Parathyroid adenoma (tissue), 2 donors: ENCODE measurements around the gene RTN4.

ENCODE experiments used
- H2AFZ ChIP-seq: fragments of 300-600 bp; sonication (generic); one replicate; pipeline ENCODE4 v1.7.0; 2017; ENCODE audit warnings: antibody characterized with exemption, mild to moderate bottlenecking
- H3K27ac ChIP-seq: fragments of 300-600 bp; sonication (generic); one replicate; pipeline ENCODE4 v1.7.0; 2017
- H3K27me3 ChIP-seq: fragments of 300-600 bp; sonication (generic); one replicate; pipeline ENCODE4 v1.7.0; 2017; ENCODE audit warnings: low read length; ENCODE audit not compliant: control insufficient read depth, insufficient read depth
- H3K36me3 ChIP-seq: fragments of 300-600 bp; sonication (generic); one replicate; pipeline ENCODE4 v1.7.0; 2017; ENCODE audit warnings: low read length; ENCODE audit not compliant: control insufficient read depth, insufficient read depth
- H3K4me1 ChIP-seq: fragments of 300-600 bp; sonication (generic); one replicate; pipeline ENCODE4 v1.7.0; 2017; ENCODE audit warnings: control low read depth
- H3K4me2 ChIP-seq: fragments of 300-600 bp; sonication (generic); one replicate; pipeline ENCODE4 v1.7.0; 2017; ENCODE audit warnings: low read length
- H3K4me3 ChIP-seq: fragments of 300-600 bp; sonication (generic); one replicate; pipeline ENCODE4 v1.7.0; 2017; ENCODE audit warnings: low read depth, low read length
- H3K79me2 ChIP-seq: fragments of 300-600 bp; sonication (generic); one replicate; pipeline ENCODE4 v1.7.0; 2017; ENCODE audit warnings: control low read depth
- H3K9ac ChIP-seq: fragments of 300-600 bp; sonication (generic); one replicate; pipeline ENCODE4 v1.7.0; 2017; ENCODE audit warnings: mild to moderate bottlenecking
- H3K9me3 ChIP-seq: fragments of 300-600 bp; sonication (generic); one replicate; pipeline ENCODE4 v1.7.0; 2017; ENCODE audit warnings: low read length; ENCODE audit not compliant: control insufficient read depth
- CTCF ChIP-seq: fragments of 300-600 bp; sonication (generic); IDR thresholded peaks from one replicate; pipeline ENCODE4 v1.7.0; 2017; ENCODE audit warnings: antibody characterized with exemption, mild to moderate bottlenecking
- donor health status: primary hyperparathyroidism.

Gene RTN4

GRCh38 chr2:55049043-55049820 is 1.0 kb downstream of the RTN4 start:
- Histone ChIP-seq H2AFZ (peak overlapping the region; percentile 79), H3K4me2 (peak overlapping the region; percentile 78), H3K79me2 (peaks cover 12% of the 10 kb centered on the region), H3K9ac (no peak overlapping the region), H3K9me3 (no peaks in the 10 kb centered on the region), H3K27me3 (no peaks in the 10 kb centered on the region), H3K4me3 (peak overlapping the region; percentile 81), H3K4me1 (peaks cover 12% of the 10 kb centered on the region), H3K36me3 (no peaks in the 10 kb centered on the region), H3K27ac (peak overlapping the region; percentile 81)
- TF ChIP-seq CTCF: peak; percentile 77

GRCh38 chr2:55048508-55049042 is 1.7 kb downstream of the RTN4 start:
- Histone ChIP-seq H3K27me3 (no peaks in the 10 kb centered on the region), H2AFZ (peak overlapping the region; percentile 79), H3K4me1 (peaks cover 12% of the 10 kb centered on the region), H3K9ac (no peak overlapping the region), H3K27ac (peak overlapping the region; percentile 81), H3K36me3 (no peaks in the 10 kb centered on the region), H3K79me2 (peaks cover 12% of the 10 kb centered on the region), H3K4me2 (peak overlapping the region; percentile 78), H3K4me3 (peak overlapping the region; percentile 81), H3K9me3 (no peaks in the 10 kb centered on the region)
- no peak for TF ChIP-seq CTCF

GRCh38 chr2:55047677-55048299 is 2.5 kb downstream of the RTN4 start:
- H3K27me3 ChIP-seq: no peaks in the 10 kb centered on the region
- no peaks in the 10 kb centered on the region for H3K9me3 ChIP-seq
- TF ChIP-seq CTCF: no peak
- peaks cover 12% of the 10 kb centered on the region for H3K4me1 ChIP-seq
- H3K36me3 ChIP-seq: no peaks in the 10 kb centered on the region
- H3K79me2 ChIP-seq: peaks cover 12% of the 10 kb centered on the region
- H3K4me3 ChIP-seq: no peak overlapping the region
- H2AFZ ChIP-seq: no peak overlapping the region
- H3K9ac ChIP-seq: no peak overlapping the region
- no peak overlapping the region for H3K27ac ChIP-seq
- H3K4me2 ChIP-seq: peak overlapping the region; percentile 46

GRCh38 chr2:55045780-55046179 is 4.5 kb downstream of the RTN4 start:
- H3K4me1 ChIP-seq: peaks cover 7% of the 10 kb centered on the region
- H3K4me3 ChIP-seq: no peak overlapping the region
- H3K9me3 ChIP-seq: no peaks in the 10 kb centered on the region
- no peaks in the 10 kb centered on the region for H3K36me3 ChIP-seq
- no peak overlapping the region for H3K27ac ChIP-seq
- H3K27me3 ChIP-seq: no peaks in the 10 kb centered on the region
- no peak for TF ChIP-seq CTCF
- H3K9ac ChIP-seq: no peak overlapping the region
- no peak overlapping the region for H3K4me2 ChIP-seq
- H3K79me2 ChIP-seq: peaks cover 12% of the 10 kb centered on the region
- no peak overlapping the region for H2AFZ ChIP-seq
